Measurements from ENCODE around the gene CMTM3. TPM values are rescaled to one million over a fixed set of nuclear protein-coding genes. Genes with fewer than 3 reads are reported as not detected.
A peak's percentile ranks its signal among the peaks of the same experiment; 100 is the strongest.

CMTM3 gene
- total and polyA plus RNA-seq, 9 of the 15 experiments (the other 6 are each of a cell fraction or from before 2014, with no cell fraction given) = 4.6 to 33.4 (median 17.5) TPM

DNA sequence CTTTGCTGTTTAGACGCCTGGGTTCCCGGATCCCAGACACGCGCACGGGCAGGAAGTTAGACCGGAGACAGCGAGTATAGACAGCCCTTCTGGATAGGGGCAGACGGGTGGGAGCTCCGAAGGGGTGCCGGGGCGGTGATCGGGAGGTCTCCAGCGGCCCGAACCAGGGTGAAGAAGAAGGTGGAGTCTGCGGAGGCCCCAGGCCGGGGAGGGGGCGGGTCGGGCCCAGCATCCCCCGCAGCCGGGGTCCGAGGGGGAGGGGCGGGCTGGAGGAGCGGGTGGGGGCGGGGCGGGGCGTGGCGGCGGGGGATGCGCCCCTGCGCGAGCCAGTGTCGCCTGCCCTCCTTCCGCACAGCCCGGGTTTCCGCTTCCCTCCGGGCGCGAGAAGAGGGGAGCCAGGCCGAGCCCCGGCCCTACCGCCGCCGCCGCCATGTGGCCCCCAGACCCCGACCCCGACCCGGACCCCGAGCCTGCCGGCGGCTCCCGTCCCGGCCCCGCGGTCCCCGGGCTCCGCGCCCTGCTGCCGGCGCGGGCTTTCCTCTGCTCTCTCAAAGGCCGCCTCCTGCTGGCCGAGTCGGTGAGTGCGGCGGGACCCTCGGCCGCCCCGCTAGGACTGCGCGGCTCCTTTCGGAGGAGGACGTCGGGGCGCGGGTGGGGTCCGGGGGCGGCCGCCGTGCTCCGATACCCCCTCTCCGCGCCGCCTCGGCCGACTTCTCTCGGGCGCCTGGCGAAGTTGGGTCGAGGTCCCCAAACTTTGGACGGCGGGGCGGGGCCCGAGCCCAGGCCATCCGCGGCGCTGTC, at the start of gene CMTM3 (continued):
- TF ChIP-seq ZNF212 (CRISPR knock-in tag; IDR thresholded peaks at IDR 0.05) (no peak), POLR2A (conservative IDR thresholded peaks at IDR 0.05) (peak; percentile 54; the same call in 1 of the 2 replicates), CBX5 (IDR thresholded peaks at IDR 0.05; ENCODE audit: borderline replicate concordance, low read depth) (no peak), PCBP1 (IDR thresholded peaks at IDR 0.05; ENCODE audit: low read depth, low read length, poor library complexity, severe bottlenecking) (peak; percentile 44), ZNF282 (CRISPR knock-in tag; IDR thresholded peaks at IDR 0.05) (no peak), PHF8 (IDR thresholded peaks at IDR 0.05; ENCODE audit: borderline replicate concordance, low read length) (peak; percentile 55; the same call in 1 of the 2 replicates), TAF7 (tag; IDR thresholded peaks at IDR 0.05) (no peak), ATF7 (IDR thresholded peaks at IDR 0.05) (no peak)
- TF ChIP-seq, protein P1, sequence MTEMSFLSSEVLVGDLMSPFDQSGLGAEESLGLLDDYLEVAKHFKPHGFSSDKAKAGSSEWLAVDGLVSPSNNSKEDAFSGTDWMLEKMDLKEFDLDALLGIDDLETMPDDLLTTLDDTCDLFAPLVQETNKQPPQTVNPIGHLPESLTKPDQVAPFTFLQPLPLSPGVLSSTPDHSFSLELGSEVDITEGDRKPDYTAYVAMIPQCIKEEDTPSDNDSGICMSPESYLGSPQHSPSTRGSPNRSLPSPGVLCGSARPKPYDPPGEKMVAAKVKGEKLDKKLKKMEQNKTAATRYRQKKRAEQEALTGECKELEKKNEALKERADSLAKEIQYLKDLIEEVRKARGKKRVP (CRISPR knock-in tag; IDR thresholded peaks at IDR 0.05) = no peak
- TF ChIP-seq, protein P2, sequence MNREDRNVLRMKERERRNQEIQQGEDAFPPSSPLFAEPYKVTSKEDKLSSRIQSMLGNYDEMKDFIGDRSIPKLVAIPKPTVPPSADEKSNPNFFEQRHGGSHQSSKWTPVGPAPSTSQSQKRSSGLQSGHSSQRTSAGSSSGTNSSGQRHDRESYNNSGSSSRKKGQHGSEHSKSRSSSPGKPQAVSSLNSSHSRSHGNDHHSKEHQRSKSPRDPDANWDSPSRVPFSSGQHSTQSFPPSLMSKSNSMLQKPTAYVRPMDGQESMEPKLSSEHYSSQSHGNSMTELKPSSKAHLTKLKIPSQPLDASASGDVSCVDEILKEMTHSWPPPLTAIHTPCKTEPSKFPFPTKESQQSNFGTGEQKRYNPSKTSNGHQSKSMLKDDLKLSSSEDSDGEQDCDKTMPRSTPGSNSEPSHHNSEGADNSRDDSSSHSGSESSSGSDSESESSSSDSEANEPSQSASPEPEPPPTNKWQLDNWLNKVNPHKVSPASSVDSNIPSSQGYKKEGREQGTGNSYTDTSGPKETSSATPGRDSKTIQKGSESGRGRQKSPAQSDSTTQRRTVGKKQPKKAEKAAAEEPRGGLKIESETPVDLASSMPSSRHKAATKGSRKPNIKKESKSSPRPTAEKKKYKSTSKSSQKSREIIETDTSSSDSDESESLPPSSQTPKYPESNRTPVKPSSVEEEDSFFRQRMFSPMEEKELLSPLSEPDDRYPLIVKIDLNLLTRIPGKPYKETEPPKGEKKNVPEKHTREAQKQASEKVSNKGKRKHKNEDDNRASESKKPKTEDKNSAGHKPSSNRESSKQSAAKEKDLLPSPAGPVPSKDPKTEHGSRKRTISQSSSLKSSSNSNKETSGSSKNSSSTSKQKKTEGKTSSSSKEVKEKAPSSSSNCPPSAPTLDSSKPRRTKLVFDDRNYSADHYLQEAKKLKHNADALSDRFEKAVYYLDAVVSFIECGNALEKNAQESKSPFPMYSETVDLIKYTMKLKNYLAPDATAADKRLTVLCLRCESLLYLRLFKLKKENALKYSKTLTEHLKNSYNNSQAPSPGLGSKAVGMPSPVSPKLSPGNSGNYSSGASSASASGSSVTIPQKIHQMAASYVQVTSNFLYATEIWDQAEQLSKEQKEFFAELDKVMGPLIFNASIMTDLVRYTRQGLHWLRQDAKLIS (CRISPR knock-in tag; IDR thresholded peaks at IDR 0.05) = peak; percentile 58; the same call in 1 of the 2 replicates
- TF ChIP-seq, protein P3, sequence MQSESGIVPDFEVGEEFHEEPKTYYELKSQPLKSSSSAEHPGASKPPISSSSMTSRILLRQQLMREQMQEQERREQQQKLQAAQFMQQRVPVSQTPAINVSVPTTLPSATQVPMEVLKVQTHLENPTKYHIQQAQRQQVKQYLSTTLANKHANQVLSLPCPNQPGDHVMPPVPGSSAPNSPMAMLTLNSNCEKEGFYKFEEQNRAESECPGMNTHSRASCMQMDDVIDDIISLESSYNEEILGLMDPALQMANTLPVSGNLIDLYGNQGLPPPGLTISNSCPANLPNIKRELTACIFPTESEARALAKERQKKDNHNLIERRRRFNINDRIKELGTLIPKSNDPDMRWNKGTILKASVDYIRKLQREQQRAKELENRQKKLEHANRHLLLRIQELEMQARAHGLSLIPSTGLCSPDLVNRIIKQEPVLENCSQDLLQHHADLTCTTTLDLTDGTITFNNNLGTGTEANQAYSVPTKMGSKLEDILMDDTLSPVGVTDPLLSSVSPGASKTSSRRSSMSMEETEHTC (IDR thresholded peaks at IDR 0.05) = no peak
- TF ChIP-seq, protein P4, sequence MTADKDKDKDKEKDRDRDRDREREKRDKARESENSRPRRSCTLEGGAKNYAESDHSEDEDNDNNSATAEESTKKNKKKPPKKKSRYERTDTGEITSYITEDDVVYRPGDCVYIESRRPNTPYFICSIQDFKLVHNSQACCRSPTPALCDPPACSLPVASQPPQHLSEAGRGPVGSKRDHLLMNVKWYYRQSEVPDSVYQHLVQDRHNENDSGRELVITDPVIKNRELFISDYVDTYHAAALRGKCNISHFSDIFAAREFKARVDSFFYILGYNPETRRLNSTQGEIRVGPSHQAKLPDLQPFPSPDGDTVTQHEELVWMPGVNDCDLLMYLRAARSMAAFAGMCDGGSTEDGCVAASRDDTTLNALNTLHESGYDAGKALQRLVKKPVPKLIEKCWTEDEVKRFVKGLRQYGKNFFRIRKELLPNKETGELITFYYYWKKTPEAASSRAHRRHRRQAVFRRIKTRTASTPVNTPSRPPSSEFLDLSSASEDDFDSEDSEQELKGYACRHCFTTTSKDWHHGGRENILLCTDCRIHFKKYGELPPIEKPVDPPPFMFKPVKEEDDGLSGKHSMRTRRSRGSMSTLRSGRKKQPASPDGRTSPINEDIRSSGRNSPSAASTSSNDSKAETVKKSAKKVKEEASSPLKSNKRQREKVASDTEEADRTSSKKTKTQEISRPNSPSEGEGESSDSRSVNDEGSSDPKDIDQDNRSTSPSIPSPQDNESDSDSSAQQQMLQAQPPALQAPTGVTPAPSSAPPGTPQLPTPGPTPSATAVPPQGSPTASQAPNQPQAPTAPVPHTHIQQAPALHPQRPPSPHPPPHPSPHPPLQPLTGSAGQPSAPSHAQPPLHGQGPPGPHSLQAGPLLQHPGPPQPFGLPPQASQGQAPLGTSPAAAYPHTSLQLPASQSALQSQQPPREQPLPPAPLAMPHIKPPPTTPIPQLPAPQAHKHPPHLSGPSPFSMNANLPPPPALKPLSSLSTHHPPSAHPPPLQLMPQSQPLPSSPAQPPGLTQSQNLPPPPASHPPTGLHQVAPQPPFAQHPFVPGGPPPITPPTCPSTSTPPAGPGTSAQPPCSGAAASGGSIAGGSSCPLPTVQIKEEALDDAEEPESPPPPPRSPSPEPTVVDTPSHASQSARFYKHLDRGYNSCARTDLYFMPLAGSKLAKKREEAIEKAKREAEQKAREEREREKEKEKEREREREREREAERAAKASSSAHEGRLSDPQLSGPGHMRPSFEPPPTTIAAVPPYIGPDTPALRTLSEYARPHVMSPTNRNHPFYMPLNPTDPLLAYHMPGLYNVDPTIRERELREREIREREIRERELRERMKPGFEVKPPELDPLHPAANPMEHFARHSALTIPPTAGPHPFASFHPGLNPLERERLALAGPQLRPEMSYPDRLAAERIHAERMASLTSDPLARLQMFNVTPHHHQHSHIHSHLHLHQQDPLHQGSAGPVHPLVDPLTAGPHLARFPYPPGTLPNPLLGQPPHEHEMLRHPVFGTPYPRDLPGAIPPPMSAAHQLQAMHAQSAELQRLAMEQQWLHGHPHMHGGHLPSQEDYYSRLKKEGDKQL (CRISPR knock-in tag; IDR thresholded peaks at IDR 0.05; ENCODE audit: borderline replicate concordance) = no peak
- TF ChIP-seq, protein P5, sequence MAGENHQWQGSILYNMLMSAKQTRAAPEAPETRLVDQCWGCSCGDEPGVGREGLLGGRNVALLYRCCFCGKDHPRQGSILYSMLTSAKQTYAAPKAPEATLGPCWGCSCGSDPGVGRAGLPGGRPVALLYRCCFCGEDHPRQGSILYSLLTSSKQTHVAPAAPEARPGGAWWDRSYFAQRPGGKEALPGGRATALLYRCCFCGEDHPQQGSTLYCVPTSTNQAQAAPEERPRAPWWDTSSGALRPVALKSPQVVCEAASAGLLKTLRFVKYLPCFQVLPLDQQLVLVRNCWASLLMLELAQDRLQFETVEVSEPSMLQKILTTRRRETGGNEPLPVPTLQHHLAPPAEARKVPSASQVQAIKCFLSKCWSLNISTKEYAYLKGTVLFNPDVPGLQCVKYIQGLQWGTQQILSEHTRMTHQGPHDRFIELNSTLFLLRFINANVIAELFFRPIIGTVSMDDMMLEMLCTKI (IDR thresholded peaks at IDR 0.05; ENCODE audit: partially characterized antibody) = no peak
